Measurements from ENCODE around the gene FBLN2. TPM values are rescaled to one million over a fixed set of nuclear protein-coding genes. Genes with fewer than 3 reads are reported as not detected.
"Not testable (repeated sequence)": the region's sequence is repeated elsewhere in the genome, so short reads cannot be mapped to it uniquely, and the experiment has no call there.

FBLN2 gene
- total RNA-seq, 2 experiments from 2014 or later = not detected

GRCh38 chr3:13515786-13516759, 32.9 kb upstream of the FBLN2 start:
- intact Hi-C loops (cut with micrococcal nuclease) = no loop called here
- no peak for DNase-seq
- Mint-ChIP-seq H3K4me3 (no peak overlapping the region), H3K27me3 (no peaks in the 10 kb centered on the region), H3K9me3 (no peaks in the 10 kb centered on the region), H3K36me3 (no peaks in the 10 kb centered on the region), H3K27ac (no peak overlapping the region), H3K4me1 (ENCODE audit: low read depth) (no peaks in the 10 kb centered on the region)
- CTCF ChIA-PET = interaction anchor here (1.9 kb wide), 1 partner anchor 132 kb away, joined by 6 read pairs; no protein-coding TSS in a partner anchor
- POLR2A ChIA-PET = no interaction called here

GRCh38 chr3:13516760-13517135, 32.2 kb upstream of the FBLN2 start:
- H3K36me3 Mint-ChIP-seq = no peaks in the 10 kb centered on the region
- no peak for DNase-seq
- H3K27me3 Mint-ChIP-seq = no peaks in the 10 kb centered on the region

GRCh38 chr3:13517253-13517977, 31.5 kb upstream of the FBLN2 start:
- CTCF ChIA-PET = interaction anchor here (0.9 kb wide), 1 partner anchor 132 kb away, joined by 3 read pairs; no protein-coding TSS in a partner anchor
- H3K27me3 Mint-ChIP-seq = no peaks in the 10 kb centered on the region
- POLR2A ChIA-PET = no interaction called here
- H3K4me1 Mint-ChIP-seq (ENCODE audit: low read depth) = no peaks in the 10 kb centered on the region
- H3K36me3 Mint-ChIP-seq = no peaks in the 10 kb centered on the region
- no peak for DNase-seq
- no peak overlapping the region for H3K4me3 Mint-ChIP-seq
- intact Hi-C loops (cut with micrococcal nuclease) = no loop called here
- peaks cover 8% of the 10 kb centered on the region for H3K9me3 Mint-ChIP-seq
- no peak overlapping the region for H3K27ac Mint-ChIP-seq

More at GRCh38 chr3:13516760-13517135, 32.2 kb upstream of the FBLN2 start:
- no peaks in the 10 kb centered on the region for H3K4me1 Mint-ChIP-seq (ENCODE audit: low read depth)
- H3K27ac Mint-ChIP-seq = no peak overlapping the region
- ChIA-PET POLR2A (no interaction called here), CTCF (interaction anchor here (0.9 kb wide), 1 partner anchor 132 kb away, joined by 3 read pairs; no protein-coding TSS in a partner anchor)
- peaks cover 6% of the 10 kb centered on the region for H3K9me3 Mint-ChIP-seq
- H3K4me3 Mint-ChIP-seq = no peak overlapping the region
- intact Hi-C loops (cut with micrococcal nuclease) = no loop called here

GRCh38 chr3:13518516-13518953, 30.4 kb upstream of the FBLN2 start:
- no peaks in the 10 kb centered on the region for H3K4me1 Mint-ChIP-seq (ENCODE audit: low read depth)
- no peak for DNase-seq
- H3K4me3 Mint-ChIP-seq = no peak overlapping the region
- no peaks in the 10 kb centered on the region for H3K36me3 Mint-ChIP-seq
- CTCF ChIA-PET = no interaction called here
- H3K9me3 Mint-ChIP-seq = peaks cover 8% of the 10 kb centered on the region
- intact Hi-C loops (cut with micrococcal nuclease) = no loop called here
- POLR2A ChIA-PET = no interaction called here
- no peaks in the 10 kb centered on the region for H3K27me3 Mint-ChIP-seq
- no peak overlapping the region for H3K27ac Mint-ChIP-seq

DNA sequence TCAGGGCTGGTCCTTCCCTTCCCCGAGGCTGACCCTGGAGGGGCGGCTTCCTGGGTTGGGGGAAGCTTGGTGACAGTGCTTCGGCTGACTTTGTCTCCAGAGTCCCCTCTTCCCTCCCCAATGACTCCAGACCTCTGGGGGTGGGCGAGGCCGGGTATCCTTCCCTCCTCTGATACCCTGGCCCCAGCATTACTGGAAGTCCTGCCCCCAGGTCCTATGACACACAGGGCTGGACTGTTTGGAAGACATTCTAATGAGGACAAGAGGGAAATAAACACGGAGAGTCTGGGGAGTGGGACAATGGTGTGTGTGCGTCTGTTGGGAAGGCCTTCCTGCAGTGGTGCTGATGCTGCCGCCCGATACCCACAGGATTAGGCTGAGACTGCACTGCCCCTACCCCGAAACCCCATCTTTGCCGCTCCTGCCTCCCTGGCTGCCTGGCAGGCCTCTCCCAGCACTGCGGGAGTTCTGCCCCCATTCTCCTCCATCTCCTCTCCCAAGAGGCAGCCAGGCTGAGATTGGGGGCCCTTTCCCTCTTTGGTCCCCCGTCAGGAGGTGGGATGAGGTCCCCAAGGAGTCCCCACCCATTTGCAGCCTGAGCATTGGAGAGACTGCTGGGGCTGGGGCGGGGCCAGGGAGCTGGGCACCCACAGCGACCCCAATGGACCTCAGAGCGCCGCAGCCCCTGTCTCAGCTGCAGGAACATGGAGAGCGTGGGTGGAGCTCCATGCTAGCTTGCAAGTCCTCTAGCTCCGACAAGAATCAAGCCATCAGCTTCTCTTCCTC, 29.7 kb upstream of the FBLN2 start:
- no peaks in the 10 kb centered on the region for H3K36me3 Mint-ChIP-seq
- H3K27me3 Mint-ChIP-seq = no peaks in the 10 kb centered on the region
- H3K27ac Mint-ChIP-seq = no peak overlapping the region
- DNase-seq = no peak
- H3K9me3 Mint-ChIP-seq = peaks cover 8% of the 10 kb centered on the region
- no peaks in the 10 kb centered on the region for H3K4me1 Mint-ChIP-seq (ENCODE audit: low read depth)
- POLR2A ChIA-PET = no interaction called here
- intact Hi-C loops (cut with micrococcal nuclease) = no loop called here
- CTCF ChIA-PET = interaction anchor here (1.2 kb wide), 1 partner anchor 124 kb away, joined by 3 read pairs; no protein-coding TSS in a partner anchor
- no peak overlapping the region for H3K4me3 Mint-ChIP-seq

- H3K36me3 Mint-ChIP-seq = no peaks in the 10 kb centered on the region
- H3K27ac Mint-ChIP-seq = no peak overlapping the region
- H3K9me3 Mint-ChIP-seq = peaks cover 8% of the 10 kb centered on the region
- H3K4me3 Mint-ChIP-seq = no peak overlapping the region
- DNase-seq = no peak
- ChIA-PET POLR2A (no interaction called here), CTCF (interaction anchor here (1.2 kb wide), 1 partner anchor 123 kb away, joined by 3 read pairs; no protein-coding TSS in a partner anchor)
- H3K27me3 Mint-ChIP-seq = no peaks in the 10 kb centered on the region
- intact Hi-C loops (cut with micrococcal nuclease) = no loop called here
- H3K4me1 Mint-ChIP-seq (ENCODE audit: low read depth) = no peaks in the 10 kb centered on the region
Observed at GRCh38 chr3:13520326-13520880, 28.5 kb upstream of the FBLN2 start.

GRCh38 chr3:13521309-13521708, 27.6 kb upstream of the FBLN2 start:
- POLR2A ChIA-PET = no interaction called here
- H3K4me1 Mint-ChIP-seq (ENCODE audit: low read depth) = no peaks in the 10 kb centered on the region
- no peaks in the 10 kb centered on the region for H3K27me3 Mint-ChIP-seq
- intact Hi-C loops (cut with micrococcal nuclease) = no loop called here
- no peak for DNase-seq
- no peak overlapping the region for H3K4me3 Mint-ChIP-seq
- no peaks in the 10 kb centered on the region for H3K36me3 Mint-ChIP-seq
- no peak overlapping the region for H3K27ac Mint-ChIP-seq
- H3K9me3 Mint-ChIP-seq = peaks cover 8% of the 10 kb centered on the region
- CTCF ChIA-PET = no interaction called here

GRCh38 chr3:13521749-13522148, 27.2 kb upstream of the FBLN2 start:
- H3K4me1 Mint-ChIP-seq (ENCODE audit: low read depth); H3K4me3 Mint-ChIP-seq; H3K36me3 Mint-ChIP-seq; H3K27me3 Mint-ChIP-seq; intact Hi-C loops (cut with micrococcal nuclease); DNase-seq; H3K27ac Mint-ChIP-seq; CTCF ChIA-PET; H3K9me3 Mint-ChIP-seq; POLR2A ChIA-PET: not testable (repeated sequence)

DNA sequence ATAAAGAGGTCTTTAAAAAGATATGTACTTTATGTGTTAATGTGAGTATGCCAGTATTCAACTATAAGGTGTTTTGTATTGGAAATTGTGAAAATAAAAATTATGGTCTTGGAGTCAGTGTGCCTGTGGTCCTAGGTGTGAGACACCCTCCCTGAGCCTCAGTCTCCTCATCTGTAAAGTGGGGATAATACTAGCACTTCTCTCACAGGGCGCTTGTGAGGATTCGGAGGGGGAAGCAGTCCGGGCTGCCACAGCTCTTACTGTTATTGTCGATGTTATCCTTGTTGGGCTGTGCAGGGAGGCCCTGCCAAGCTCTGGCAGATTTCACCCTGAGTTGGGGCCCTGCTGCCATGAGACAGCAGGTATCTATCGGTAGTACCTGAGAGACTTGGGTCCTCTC, 26.7 kb upstream of the FBLN2 start:
- no peaks in the 10 kb centered on the region for H3K36me3 Mint-ChIP-seq
- intact Hi-C loops (cut with micrococcal nuclease) = no loop called here
- CTCF ChIA-PET = no interaction called here
- H3K4me1 Mint-ChIP-seq (ENCODE audit: low read depth) = no peaks in the 10 kb centered on the region
- no peaks in the 10 kb centered on the region for H3K27me3 Mint-ChIP-seq
- POLR2A ChIA-PET = no interaction called here
- peaks cover 8% of the 10 kb centered on the region for H3K9me3 Mint-ChIP-seq
- no peak overlapping the region for H3K4me3 Mint-ChIP-seq
- H3K27ac Mint-ChIP-seq = no peak overlapping the region
- no peak for DNase-seq

- DNase-seq = no peak
- H3K9me3 Mint-ChIP-seq = peaks cover 8% of the 10 kb centered on the region
- H3K27me3 Mint-ChIP-seq = peaks cover 2% of the 10 kb centered on the region
- CTCF ChIA-PET = interaction anchor here (1.0 to 2.0 kb wide), 3 partner anchors 29 to 123 kb away, joined by 3 to 8 read pairs (median 6); no protein-coding TSS in a partner anchor
- intact Hi-C loops (cut with micrococcal nuclease) = no loop called here
- POLR2A ChIA-PET = no interaction called here
- H3K36me3 Mint-ChIP-seq = no peaks in the 10 kb centered on the region
- H3K27ac Mint-ChIP-seq = no peak overlapping the region
- H3K4me1 Mint-ChIP-seq (ENCODE audit: low read depth) = no peaks in the 10 kb centered on the region
- no peak overlapping the region for H3K4me3 Mint-ChIP-seq
Observed at GRCh38 chr3:13524979-13525669, 23.8 kb upstream of the FBLN2 start.

DNA sequence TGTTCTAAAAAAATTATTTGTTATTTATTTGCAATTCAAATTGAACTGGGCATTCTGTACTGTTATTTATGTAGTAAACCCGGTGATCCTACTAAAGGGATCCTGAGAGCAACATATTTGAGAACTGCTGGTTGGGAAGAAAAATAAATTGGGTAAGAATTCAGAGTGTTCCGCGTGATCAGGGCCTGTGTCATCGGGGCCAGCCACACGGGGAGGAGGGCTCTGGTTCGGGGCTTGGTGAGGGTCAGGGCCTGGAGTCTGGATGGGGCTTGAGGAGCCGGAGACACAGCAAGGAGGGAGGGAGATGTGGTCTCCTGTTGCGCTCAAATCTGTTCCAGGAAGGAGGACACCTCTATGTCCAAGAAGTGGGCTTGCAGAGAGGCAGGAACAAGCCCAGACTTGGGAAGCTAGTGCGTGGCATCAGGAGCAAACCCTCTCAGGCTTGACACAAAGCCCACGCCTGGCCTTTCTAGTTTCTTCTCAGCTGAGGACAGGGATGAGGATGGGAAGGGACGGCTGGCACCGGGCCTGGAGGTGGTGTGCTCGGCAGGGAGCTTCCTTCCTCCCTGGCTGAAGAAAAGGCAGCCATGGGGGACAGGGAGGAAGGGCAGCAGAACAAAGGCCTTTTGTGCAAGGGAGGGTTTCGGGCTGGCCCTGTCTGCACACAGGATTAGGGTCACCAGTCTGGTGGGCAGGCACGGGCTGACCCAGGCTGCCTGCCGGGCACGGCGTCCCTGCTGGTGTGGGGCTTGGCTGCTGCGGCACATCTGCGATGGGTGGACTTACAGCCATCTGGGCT, 22.9 kb upstream of the FBLN2 start:
- Mint-ChIP-seq H3K4me1 (ENCODE audit: low read depth) (no peaks in the 10 kb centered on the region), H3K27me3 (peaks cover 2% of the 10 kb centered on the region), H3K27ac (no peak overlapping the region), H3K9me3 (peaks cover 8% of the 10 kb centered on the region), H3K36me3 (no peaks in the 10 kb centered on the region), H3K4me3 (no peak overlapping the region)
- CTCF ChIA-PET = interaction anchor here (1.1 to 2.0 kb wide), 2 partner anchors 31 to 122 kb away, joined by 6 to 8 read pairs; no protein-coding TSS in a partner anchor
- no peak for DNase-seq
- POLR2A ChIA-PET = no interaction called here
- intact Hi-C loops (cut with micrococcal nuclease) = no loop called here
